Chondrocyte (in vitro differentiated cells): ENCODE results near the gene PSMD14. TPM values are rescaled to one million over a fixed set of nuclear protein-coding genes. Genes with fewer than 3 reads are reported as not detected.
"Not testable (repeated sequence)": the region's sequence is repeated elsewhere in the genome, so short reads cannot be mapped to it uniquely, and the experiment has no call there.

Source experiments
- DNase-seq: peaks from one replicate; pipeline ENCODE4 v3.0.0; 2021; ENCODE audit warnings: mixed read lengths, low spot score
- H3K27ac Mint-ChIP-seq: one replicate; pipeline ENCODE4 v1.8.0; 2021; ENCODE audit warnings: mild to moderate bottlenecking, moderate library complexity, mixed read lengths; ENCODE audit not compliant: unreplicated experiment
- H3K27me3 Mint-ChIP-seq: 2 replicates; pipeline ENCODE4 v1.8.0; 2021; ENCODE audit warnings: low read depth, mixed read lengths
- H3K36me3 Mint-ChIP-seq: 2 replicates; pipeline ENCODE4 v1.8.0; 2021; ENCODE audit warnings: low read depth, mixed read lengths
- H3K4me1 Mint-ChIP-seq: 2 replicates; pipeline ENCODE4 v1.8.0; 2021; ENCODE audit warnings: low read depth, mild to moderate bottlenecking, mixed read lengths
- H3K4me3 Mint-ChIP-seq: one replicate; pipeline ENCODE4 v1.8.0; 2021; ENCODE audit warnings: mild to moderate bottlenecking, moderate library complexity, mixed read lengths; ENCODE audit not compliant: unreplicated experiment
- H3K9me3 Mint-ChIP-seq: 2 replicates; pipeline ENCODE4 v1.8.0; 2021; ENCODE audit warnings: low read depth, mixed read lengths
- total RNA-seq: library from RNA; stranded (reverse); gene quantifications from 3 replicates; pipeline ENCODE4 v1.2.1, GENCODE V29; 2021
- TF ChIP-seq, protein P1 (sequence below): fragments of 200-600 bp; sonication (generic); IDR thresholded peaks from 2 replicates; pipeline ENCODE4 v1.5.0; 2021; ENCODE audit warnings: antibody characterized with exemption, mild to moderate bottlenecking, moderate library complexity

PSMD14 gene
- total RNA-seq, 1 donor from 2014 or later, result 48.5 TPM

DNA sequence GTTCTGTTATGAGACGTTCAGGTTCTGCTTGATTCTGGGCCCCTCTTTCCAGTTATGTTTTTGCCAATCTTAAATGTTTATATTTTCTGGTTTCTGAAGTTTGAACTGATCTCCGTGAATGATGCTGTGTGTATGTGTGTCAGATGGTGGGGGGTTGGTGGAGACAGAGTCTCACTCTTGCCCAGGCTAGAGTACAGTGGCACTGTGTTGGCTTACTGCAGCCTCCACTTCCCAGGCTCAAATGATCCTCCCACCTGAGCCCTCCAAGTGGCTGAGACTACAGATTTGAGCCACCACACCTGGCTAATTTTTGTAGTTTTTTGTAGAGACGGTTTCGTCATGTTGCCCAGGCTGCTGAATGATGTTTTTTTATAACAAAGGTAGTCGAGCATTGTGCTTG lies 45.9 kb downstream of the PSMD14 start:
- no peak for DNase-seq
- TF ChIP-seq, protein P1, sequence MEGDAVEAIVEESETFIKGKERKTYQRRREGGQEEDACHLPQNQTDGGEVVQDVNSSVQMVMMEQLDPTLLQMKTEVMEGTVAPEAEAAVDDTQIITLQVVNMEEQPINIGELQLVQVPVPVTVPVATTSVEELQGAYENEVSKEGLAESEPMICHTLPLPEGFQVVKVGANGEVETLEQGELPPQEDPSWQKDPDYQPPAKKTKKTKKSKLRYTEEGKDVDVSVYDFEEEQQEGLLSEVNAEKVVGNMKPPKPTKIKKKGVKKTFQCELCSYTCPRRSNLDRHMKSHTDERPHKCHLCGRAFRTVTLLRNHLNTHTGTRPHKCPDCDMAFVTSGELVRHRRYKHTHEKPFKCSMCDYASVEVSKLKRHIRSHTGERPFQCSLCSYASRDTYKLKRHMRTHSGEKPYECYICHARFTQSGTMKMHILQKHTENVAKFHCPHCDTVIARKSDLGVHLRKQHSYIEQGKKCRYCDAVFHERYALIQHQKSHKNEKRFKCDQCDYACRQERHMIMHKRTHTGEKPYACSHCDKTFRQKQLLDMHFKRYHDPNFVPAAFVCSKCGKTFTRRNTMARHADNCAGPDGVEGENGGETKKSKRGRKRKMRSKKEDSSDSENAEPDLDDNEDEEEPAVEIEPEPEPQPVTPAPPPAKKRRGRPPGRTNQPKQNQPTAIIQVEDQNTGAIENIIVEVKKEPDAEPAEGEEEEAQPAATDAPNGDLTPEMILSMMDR, result no peak
- Mint-ChIP-seq H3K4me3 (no peak overlapping the region), H3K36me3 (no peaks in the 10 kb centered on the region), H3K27ac (no peak overlapping the region), H3K4me1 (peaks cover 62% of the 10 kb centered on the region), H3K9me3 (peaks cover 3% of the 10 kb centered on the region), H3K27me3 (no peaks in the 10 kb centered on the region)

DNA sequence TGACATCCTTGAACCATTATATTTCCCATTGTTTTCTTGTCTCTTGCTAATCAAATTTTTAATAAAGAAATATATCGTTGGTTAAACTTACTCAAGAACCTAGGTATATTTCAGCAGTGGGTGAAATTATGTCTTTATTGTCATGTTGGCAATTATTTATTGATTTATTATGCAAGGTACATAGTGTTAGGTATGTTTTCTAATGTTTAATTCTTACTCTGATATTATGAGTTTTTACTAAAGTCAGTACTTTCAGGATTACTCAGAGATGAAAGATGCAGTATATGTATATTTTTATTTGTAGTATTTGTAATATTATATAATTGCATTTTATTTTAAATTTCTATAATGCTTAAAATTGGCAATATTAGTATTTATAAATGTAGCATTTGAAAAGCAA lies 46.9 kb downstream of the PSMD14 start:
- peaks cover 56% of the 10 kb centered on the region for H3K4me1 Mint-ChIP-seq
- H3K27ac Mint-ChIP-seq, result no peak overlapping the region
- no peak for DNase-seq
- peaks cover 3% of the 10 kb centered on the region for H3K9me3 Mint-ChIP-seq
- no peaks in the 10 kb centered on the region for H3K27me3 Mint-ChIP-seq
- no peaks in the 10 kb centered on the region for H3K36me3 Mint-ChIP-seq
- TF ChIP-seq, protein P1, result no peak
- H3K4me3 Mint-ChIP-seq, result no peak overlapping the region

DNA sequence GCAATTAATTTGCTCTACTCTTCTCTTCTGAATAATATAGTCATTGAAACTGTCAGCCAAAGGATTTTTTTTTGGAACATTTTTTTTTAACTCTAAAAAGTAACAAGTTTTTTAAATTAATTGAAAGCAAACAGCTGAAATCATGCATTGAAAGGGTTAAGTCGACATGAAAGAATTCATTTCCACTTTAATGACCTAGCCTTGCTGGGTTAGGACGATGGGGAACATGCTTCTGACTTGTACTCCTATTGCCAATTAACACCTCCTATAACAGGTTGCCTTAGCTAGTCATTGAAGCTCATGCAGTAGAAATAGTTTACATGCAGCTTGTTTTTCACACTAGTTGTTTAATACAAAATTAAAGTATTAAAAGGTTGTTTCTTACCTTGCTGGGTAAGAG lies 47.8 kb downstream of the PSMD14 start:
- no peaks in the 10 kb centered on the region for H3K36me3 Mint-ChIP-seq

DNA sequence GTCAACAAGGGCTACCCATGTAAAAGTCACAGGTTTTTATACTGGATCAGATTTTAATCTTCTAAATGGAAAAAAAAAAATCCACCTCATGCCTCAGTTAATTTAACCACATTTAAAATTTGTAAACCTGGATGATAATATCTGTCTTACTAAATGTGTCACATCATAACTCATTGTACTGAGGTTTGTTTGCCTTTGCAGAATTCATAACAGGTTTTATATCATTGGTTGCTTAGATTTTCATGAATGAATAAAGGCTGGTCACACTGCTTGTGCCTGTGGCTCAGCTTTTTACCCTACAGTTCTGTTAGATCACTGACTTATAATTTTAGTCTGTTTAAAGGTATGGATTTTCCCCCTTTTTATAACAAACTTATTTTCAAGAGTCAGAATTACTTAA lies 48.9 kb downstream of the PSMD14 start:
- TF ChIP-seq, protein P1, result no peak
- H3K9me3 Mint-ChIP-seq, result peaks cover 5% of the 10 kb centered on the region
- no peak for DNase-seq
- peaks cover 6% of the 10 kb centered on the region for H3K36me3 Mint-ChIP-seq
- H3K4me1 Mint-ChIP-seq, result peaks cover 48% of the 10 kb centered on the region
- no peak overlapping the region for H3K27ac Mint-ChIP-seq
- H3K4me3 Mint-ChIP-seq, result no peak overlapping the region
- no peaks in the 10 kb centered on the region for H3K27me3 Mint-ChIP-seq

More for the DNA sequence above, 47.8 kb downstream of the PSMD14 start:
- no peak overlapping the region for H3K27ac Mint-ChIP-seq
- H3K27me3 Mint-ChIP-seq, result no peaks in the 10 kb centered on the region
- peaks cover 5% of the 10 kb centered on the region for H3K9me3 Mint-ChIP-seq
- TF ChIP-seq, protein P1, result no peak
- H3K4me1 Mint-ChIP-seq, result peaks cover 56% of the 10 kb centered on the region
- no peak for DNase-seq
- H3K4me3 Mint-ChIP-seq, result no peak overlapping the region

DNA sequence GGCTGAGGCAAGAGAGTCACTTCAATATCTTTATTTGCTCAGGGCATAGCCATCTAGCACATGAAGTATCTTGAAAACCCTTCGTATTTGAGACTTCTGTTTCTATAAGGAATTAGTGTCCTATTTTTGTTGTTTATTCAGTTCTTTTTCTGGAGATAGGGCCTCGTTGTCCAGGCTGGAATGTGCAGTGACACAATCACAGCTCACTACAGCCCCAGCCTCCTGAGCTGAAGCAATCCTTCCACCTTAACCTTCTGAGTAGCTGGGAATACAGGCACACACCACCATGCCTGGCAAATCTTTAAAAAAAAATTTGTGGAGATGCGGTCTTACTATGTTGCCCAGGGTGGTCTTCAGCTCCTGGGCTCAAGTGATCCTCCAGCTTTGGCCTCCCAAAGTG lies 50.6 kb downstream of the PSMD14 start:
- Mint-ChIP-seq H3K4me3 (no peak overlapping the region), H3K36me3 (peaks cover 17% of the 10 kb centered on the region), H3K9me3 (peaks cover 12% of the 10 kb centered on the region), H3K4me1 (peaks cover 32% of the 10 kb centered on the region), H3K27ac (peak overlapping the region; percentile 12), H3K27me3 (no peaks in the 10 kb centered on the region)
- TF ChIP-seq, protein P1, result no peak
- DNase-seq, result no peak

DNA sequence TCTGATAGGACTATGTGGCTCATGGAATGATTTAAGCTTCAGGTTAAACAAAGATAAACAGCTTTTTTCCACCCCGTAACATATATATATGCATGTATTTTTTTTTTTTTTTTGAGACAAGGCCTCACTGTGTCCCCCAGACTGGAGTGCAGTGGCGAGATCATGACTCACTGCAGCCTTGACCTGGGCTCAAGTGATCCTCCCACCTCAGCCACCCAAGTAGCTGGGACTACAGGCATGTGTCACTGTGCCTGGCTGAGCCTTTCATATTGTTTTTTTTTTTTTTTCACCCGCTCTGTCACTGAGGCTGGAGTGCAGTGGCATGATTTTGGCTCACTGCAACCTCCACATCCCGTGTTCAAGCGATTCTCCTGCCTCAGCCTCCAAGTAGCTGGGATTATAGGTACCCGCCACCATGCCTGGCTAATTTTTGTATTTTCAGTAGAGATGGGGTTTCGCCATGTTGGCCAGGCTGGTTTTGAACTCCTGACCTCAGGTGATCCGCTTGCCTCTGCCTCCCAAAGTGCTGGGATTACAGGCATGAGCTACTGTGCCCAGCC lies 52.0 kb downstream of the PSMD14 start:
- peaks cover 12% of the 10 kb centered on the region for H3K9me3 Mint-ChIP-seq
- H3K36me3 Mint-ChIP-seq, result peaks cover 17% of the 10 kb centered on the region
- not testable (repeated sequence) for H3K4me3 Mint-ChIP-seq, H3K27ac Mint-ChIP-seq, H3K27me3 Mint-ChIP-seq, DNase-seq
- H3K4me1 Mint-ChIP-seq, result peaks cover 27% of the 10 kb centered on the region
